Body of pancreas (tissue), 4 donors: ENCODE measurements around the gene BACH2. TPM values are rescaled to one million over a fixed set of nuclear protein-coding genes. Genes with fewer than 3 reads are reported as not detected.

ENCODE experiments used
- ATAC-seq: fragments of 150-250 bp; one replicate; pipeline ENCODE4 v1.9.1; 2016
- DNase-seq, 4 donors: peaks; one replicate each; pipeline ENCODE4 v3.0.0-alpha.2; 2019
- H3K27ac ChIP-seq, 4 donors: fragments of 200-600 bp; sonication (generic); 1 replicate in 3 of 4; 2 replicates in 1 of 4; pipeline versions ENCODE4 v1.5.1 to v1.6.1; 2016 to 2019; ENCODE audit warnings: mild to moderate bottlenecking in 1 of 4, mixed read lengths in 1 of 4, moderate library complexity in 1 of 4
- H3K27me3 ChIP-seq, 2 donors: fragments of 200-600 bp; sonication (generic); one replicate each; pipeline ENCODE4 v1.6.0; 2016; ENCODE audit warnings: mild to moderate bottlenecking in 1 of 2
- H3K36me3 ChIP-seq, 2 donors: fragments of 200-600 bp; sonication (generic); replicated peaks in 1 of 2; 2 replicates each; pipeline ENCODE4 v1.5.1; 2016; ENCODE audit warnings: low read depth in 2 of 2; ENCODE audit not compliant: insufficient read depth in 1 of 2
- H3K4me1 ChIP-seq: fragments of 200-600 bp; sonication (generic); one replicate; pipeline ENCODE4 v1.6.0; 2016
- H3K4me3 ChIP-seq, 2 donors: fragments of 200-600 bp; sonication (generic); 1 replicate in 1 of 2; 2 replicates in 1 of 2; pipeline ENCODE4 v1.5.1; 2016 to 2019
- H3K9me3 ChIP-seq, 3 donors: fragments of 200-600 bp; sonication (generic); 1 replicate in 2 of 3; 2 replicates in 1 of 3; pipeline ENCODE4 v1.5.1; 2016
- CTCF ChIP-seq, 7 experiments: fragments of 450-650 bp in 4 of 7; fragments of 200-600 bp in 3 of 7; sonication (generic) in 3 of 7; IDR thresholded peaks; one replicate each; pipeline ENCODE4 v1.5.1; 2016 to 2019; ENCODE audit warnings: antibody characterized with exemption in 7 of 7
- POLR2A ChIP-seq, 3 donors: fragments of 450-650 bp; IDR thresholded peaks; one replicate each; pipeline ENCODE4 v1.6.1; 2016; ENCODE audit warnings: antibody characterized with exemption in 3 of 3, mild to moderate bottlenecking in 2 of 3
- WGBS, 2 donors: methylation state at CpG; one replicate each; pipeline ENCODE4 v1.1.5; 2017; 5-methylcytosine and 5-hydroxymethylcytosine counted together
- intact Hi-C: fragments of 100-400 bp; cut with DNase I; formaldehyde crosslinking; loops from one replicate; pipeline ENCODE4 v1.15.1; 2023
- total RNA-seq, 2 donors: library from RNA; depleted of rRNA; stranded (reverse); fragments of >200 nt; gene quantifications; one replicate each; pipeline ENCODE4 v1.1.0, GENCODE V29; 2016

Gene BACH2
- total RNA-seq, 2 donors from 2014 or later = 2.1 to 3.3 TPM

DNA sequence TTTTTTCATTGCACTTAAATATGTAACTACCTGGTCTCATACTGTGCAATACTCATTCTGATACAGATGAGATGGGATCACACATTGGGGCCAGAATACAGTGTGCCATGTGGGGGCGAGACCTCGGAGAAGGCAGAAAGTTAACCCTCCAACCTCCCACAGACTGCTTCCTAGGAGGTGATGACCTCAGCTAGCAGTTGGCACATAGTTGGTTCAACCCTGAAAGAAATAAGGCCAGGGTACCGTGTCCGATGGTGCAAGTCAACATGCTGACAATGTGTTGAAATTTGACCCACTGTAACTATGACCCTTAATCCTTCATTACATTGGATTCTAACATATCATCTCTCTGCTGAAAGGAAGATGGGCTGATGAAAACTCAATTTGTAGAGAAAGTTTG lies 340.5 kb downstream of the BACH2 start:
- intact Hi-C loops = no loop called here
- whole genome bisulfite sequencing, 2 donors = 79 to 89% methylated on average over 4 of the region's 4 CpGs
- Histone ChIP-seq H3K4me3 (no peak overlapping the region), H3K36me3 (no peaks in the 10 kb centered on the region), H3K4me1 (no peaks in the 10 kb centered on the region), H3K27me3 (no peaks in the 10 kb centered on the region), H3K27ac (no peak overlapping the region), H3K9me3 (no peaks in the 10 kb centered on the region)
- ATAC-seq = no peak
- no peak for DNase-seq
- TF ChIP-seq CTCF (IDR thresholded peaks at IDR 0.05) = no peak
- no peak for TF ChIP-seq POLR2A (IDR thresholded peaks at IDR 0.05)

DNA sequence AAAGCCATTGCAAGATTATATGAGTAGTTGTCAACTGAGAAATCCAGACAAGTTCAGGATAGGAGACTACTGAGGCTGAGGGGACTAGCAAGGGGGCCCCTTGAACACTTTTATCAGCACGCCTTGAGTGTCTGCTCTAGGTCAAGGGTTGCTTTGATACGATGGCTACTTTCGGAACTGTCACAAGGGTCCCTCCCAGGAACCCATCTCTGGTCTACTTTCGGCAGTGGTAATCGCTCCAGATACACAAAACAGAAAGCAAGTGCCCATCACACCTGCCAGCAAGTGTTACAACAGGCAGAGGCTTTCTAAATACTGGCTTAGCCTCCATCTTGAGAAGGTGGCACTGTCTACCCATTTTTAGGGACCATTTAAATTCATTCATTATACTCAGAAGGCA lies 341.3 kb downstream of the BACH2 start:
- WGBS, 2 donors = 77 to 93% methylated on average over 5 of the region's 5 CpGs
- H3K27ac ChIP-seq = no peak overlapping the region
- H3K9me3 ChIP-seq = no peaks in the 10 kb centered on the region
- intact Hi-C loops = no loop called here
- no peaks in the 10 kb centered on the region for H3K4me1 ChIP-seq
- no peaks in the 10 kb centered on the region for H3K36me3 ChIP-seq
- no peaks in the 10 kb centered on the region for H3K27me3 ChIP-seq
- H3K4me3 ChIP-seq = no peak overlapping the region
- DNase-seq (no peak), ATAC-seq (no peak)
- no peak for TF ChIP-seq CTCF (IDR thresholded peaks at IDR 0.05)
- TF ChIP-seq POLR2A (IDR thresholded peaks at IDR 0.05) = no peak

DNA sequence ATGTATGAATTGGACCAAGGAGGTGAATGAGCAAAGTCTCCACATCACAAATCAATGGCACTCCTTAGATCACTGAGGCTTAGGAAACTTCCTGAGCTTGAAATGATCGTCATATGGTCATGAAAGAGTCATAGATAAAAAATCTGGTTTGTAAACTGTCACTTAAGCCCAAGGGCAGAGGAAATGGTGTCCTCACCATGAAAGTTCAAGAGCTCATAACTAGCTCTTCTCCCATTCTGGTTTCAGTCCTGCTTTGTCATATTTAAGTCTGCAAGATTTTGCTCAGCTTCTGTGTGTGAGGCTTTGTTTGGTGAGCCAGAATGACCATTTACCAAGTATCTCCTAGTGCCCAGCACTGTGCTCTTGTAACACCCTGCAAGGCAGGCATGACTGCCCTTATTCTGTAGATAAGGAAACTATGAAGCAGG lies 341.9 kb downstream of the BACH2 start:
- intact Hi-C loops = no loop called here
- no peak for DNase-seq
- H3K9me3 ChIP-seq = no peaks in the 10 kb centered on the region

GRCh38 chr6:89952686-89953085 lies 344.0 kb downstream of the BACH2 start:
- no peak for TF ChIP-seq CTCF (IDR thresholded peaks at IDR 0.05)
- TF ChIP-seq POLR2A (IDR thresholded peaks at IDR 0.05) = no peak
- Histone ChIP-seq H3K27me3 (no peaks in the 10 kb centered on the region), H3K27ac (no peak overlapping the region), H3K4me1 (no peaks in the 10 kb centered on the region), H3K9me3 (no peaks in the 10 kb centered on the region), H3K36me3 (no peaks in the 10 kb centered on the region), H3K4me3 (no peak overlapping the region)
- intact Hi-C loops = no loop called here
- ATAC-seq = no peak
- WGBS, 2 donors = 58 to 76% methylated on average over 4 of the region's 4 CpGs
- peak in 1 of 4 donors; percentile 20 for DNase-seq

More for the DNA sequence above, 341.9 kb downstream of the BACH2 start:
- ATAC-seq = no peak
- Histone ChIP-seq H3K36me3 (no peaks in the 10 kb centered on the region), H3K4me1 (no peaks in the 10 kb centered on the region), H3K4me3 (no peak overlapping the region), H3K27me3 (no peaks in the 10 kb centered on the region), H3K27ac (no peak overlapping the region)
- WGBS, 2 donors = 50 to 65% methylated on average over 1 of the region's 1 CpG
- TF ChIP-seq POLR2A (IDR thresholded peaks at IDR 0.05) (no peak), CTCF (IDR thresholded peaks at IDR 0.05) (no peak)

DNA sequence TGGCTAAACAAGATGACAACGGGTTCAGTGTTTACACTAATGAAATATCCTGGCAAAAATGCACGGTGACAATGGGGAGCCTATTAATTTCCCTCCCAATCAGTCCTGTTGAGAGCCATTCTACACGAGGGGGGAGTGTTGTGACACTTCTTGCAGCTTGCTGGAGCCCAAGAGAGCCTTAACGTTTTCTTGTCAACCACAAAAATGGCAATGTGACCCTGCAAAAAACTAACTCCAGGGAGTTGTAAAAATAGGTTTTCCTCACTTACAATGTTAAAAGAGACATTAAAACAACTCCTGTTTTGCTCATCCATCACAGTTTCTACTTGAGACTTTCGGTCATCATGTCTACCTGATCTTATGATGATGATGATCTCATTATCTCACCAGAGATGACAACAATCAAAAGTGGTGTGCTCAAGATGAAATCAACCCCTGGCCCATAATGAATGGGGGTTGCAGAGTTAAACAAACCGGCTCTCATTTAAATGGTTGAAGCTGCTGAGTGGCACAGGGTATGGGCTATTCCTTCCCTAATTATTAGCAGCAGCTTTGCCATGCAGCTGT lies 344.5 kb downstream of the BACH2 start:
- DNase-seq = no peak
- Histone ChIP-seq H3K9me3 (no peaks in the 10 kb centered on the region), H3K36me3 (no peaks in the 10 kb centered on the region), H3K27me3 (no peaks in the 10 kb centered on the region), H3K4me3 (no peak overlapping the region), H3K27ac (no peak overlapping the region), H3K4me1 (no peaks in the 10 kb centered on the region)
- intact Hi-C loops = no loop called here
- no peak for ATAC-seq
- 43 to 49% methylated on average over 6 of the region's 6 CpGs for WGBS, 2 donors
- TF ChIP-seq CTCF (IDR thresholded peaks at IDR 0.05) = no peak
- TF ChIP-seq POLR2A (IDR thresholded peaks at IDR 0.05) = no peak
